GM19395 (cell line): ENCODE results near the gene MTHFR.

Source experiments
- ATAC-seq: cut with Tn5 transposase; IDR thresholded peaks from one replicate; pipeline ENCODE4 v1.9.1; 2021; ENCODE audit warnings: mild to moderate bottlenecking, moderate library complexity; ENCODE audit not compliant: unreplicated experiment

The MTHFR gene

GRCh38 chr1:11799099-11799498 lies 6.7 kb downstream of the MTHFR start:
- ATAC-seq: no peak

GRCh38 chr1:11797525-11798216 lies 8.1 kb downstream of the MTHFR start:
- no peak for ATAC-seq

GRCh38 chr1:11796036-11796828 lies 9.5 kb downstream of the MTHFR start:
- ATAC-seq: no peak

- ATAC-seq: no peak
Observed at GRCh38 chr1:11795238-11795890, 10.4 kb downstream of the MTHFR start.

GRCh38 chr1:11794446-11795237 lies 11.1 kb downstream of the MTHFR start:
- ATAC-seq: no peak

- ATAC-seq: no peak
Observed at GRCh38 chr1:11793819-11794218, 11.9 kb downstream of the MTHFR start.

GRCh38 chr1:11792106-11792505 lies 13.7 kb downstream of the MTHFR start:
- no peak for ATAC-seq

GRCh38 chr1:11790880-11791715 lies 14.7 kb downstream of the MTHFR start:
- no peak for ATAC-seq

GRCh38 chr1:11790101-11790879 lies 15.5 kb downstream of the MTHFR start:
- ATAC-seq: no peak

GRCh38 chr1:11789126-11790067 lies 16.4 kb downstream of the MTHFR start:
- no peak for ATAC-seq

- ATAC-seq: no peak
Observed at GRCh38 chr1:11788549-11789053, 17.2 kb downstream of the MTHFR start.

- no peak for ATAC-seq
Observed at GRCh38 chr1:11787804-11788436, 17.8 kb downstream of the MTHFR start.

GRCh38 chr1:11787251-11787803 lies 18.4 kb downstream of the MTHFR start:
- ATAC-seq: no peak

GRCh38 chr1:11786168-11786567 lies 19.6 kb downstream of the MTHFR start:
- ATAC-seq: no peak

GRCh38 chr1:11784993-11785769 lies 20.6 kb downstream of the MTHFR start:
- no peak for ATAC-seq

GRCh38 chr1:11784256-11784992 lies 21.3 kb downstream of the MTHFR start:
- no peak for ATAC-seq
